IPS-11a (cell line): ENCODE measurements around the gene VASN.

Experiments used
- H3K4me3 ChIP-seq: one replicate; pipeline ENCODE4 v1.5.1; 2013; ENCODE audit warnings: low read depth, low read length, control low read depth

VASN gene

GRCh38 chr16:4370570-4371356 lies 885 bp upstream of the VASN start:
- no peak overlapping the region for H3K4me3 ChIP-seq

GRCh38 chr16:4372001-4372577 lies 441 bp downstream of the VASN start:
- peak overlapping the region; percentile 47 for H3K4me3 ChIP-seq

- peak overlapping the region; percentile 47 for H3K4me3 ChIP-seq
These were observed 1.1 kb downstream of the VASN start for GRCh38 chr16:4372578-4373355.

DNA sequence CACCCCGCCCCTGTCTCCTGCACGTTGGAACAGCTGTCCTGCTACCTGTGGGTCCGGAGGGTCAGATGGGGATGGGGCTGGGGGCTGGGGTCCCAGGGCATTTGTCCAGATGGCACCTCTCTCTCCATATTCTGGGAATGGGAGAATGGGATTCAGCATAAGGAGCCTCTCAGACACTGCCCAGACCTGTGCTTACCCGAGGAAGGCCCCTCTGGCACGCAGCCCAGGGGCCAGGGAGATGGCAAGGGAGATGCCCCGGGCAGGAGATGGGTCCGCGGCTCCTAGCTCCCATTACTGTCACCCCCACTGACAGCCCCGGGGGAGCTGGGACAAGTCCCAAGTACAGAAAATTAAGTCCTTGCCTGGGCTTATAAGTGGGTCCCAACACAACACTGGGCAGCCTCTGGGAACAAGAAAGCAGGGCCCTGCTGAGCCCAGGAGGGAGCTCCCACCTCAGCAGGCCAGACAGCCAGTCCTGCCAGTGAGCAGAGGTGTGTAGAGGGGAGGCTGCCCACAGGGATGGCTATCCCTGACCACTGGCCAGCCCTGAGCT lies 1.8 kb downstream of the VASN start:
- no peak overlapping the region for H3K4me3 ChIP-seq

DNA sequence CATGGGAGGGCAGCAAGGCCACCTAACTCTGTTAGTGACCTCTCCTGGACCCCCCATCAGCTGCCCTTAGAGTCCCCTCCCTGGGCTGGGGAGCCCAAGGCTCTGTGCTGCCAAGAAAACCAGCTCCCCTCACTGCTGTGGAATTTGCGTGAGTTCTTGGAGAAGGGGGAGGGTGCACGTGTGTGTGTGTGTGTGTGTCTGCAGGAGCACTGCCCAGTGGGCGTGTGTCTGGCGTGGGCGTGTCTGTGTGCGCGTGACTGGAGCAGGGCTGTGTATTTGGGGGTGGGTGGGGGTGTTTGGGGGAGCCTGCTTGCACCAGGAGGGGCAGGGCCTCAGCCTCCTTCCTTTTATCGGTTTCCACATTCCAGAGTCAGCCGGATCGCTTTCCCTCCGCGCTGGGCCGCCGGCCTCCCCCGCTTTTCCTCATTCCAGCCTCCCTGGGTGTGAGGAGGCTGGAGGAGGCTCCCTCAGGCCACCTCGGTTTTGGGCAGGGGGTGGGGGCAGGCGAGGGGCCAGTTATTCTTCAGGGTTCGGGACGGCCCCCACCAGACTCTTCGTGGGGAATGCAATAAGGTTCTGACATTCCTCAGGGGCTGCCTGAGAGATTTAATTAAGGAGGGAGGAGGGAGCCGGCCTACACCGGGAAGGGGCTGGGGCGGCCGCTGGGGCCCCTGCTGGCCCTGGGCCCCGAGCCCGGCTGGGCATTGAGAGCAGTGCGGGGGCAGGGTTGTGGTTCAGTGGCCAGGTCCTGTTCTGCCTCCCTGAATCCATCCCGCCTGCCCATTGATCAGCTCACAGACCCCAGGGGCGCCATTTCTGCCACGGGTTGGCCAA lies 2.5 kb downstream of the VASN start:
- H3K4me3 ChIP-seq, result no peak overlapping the region

DNA sequence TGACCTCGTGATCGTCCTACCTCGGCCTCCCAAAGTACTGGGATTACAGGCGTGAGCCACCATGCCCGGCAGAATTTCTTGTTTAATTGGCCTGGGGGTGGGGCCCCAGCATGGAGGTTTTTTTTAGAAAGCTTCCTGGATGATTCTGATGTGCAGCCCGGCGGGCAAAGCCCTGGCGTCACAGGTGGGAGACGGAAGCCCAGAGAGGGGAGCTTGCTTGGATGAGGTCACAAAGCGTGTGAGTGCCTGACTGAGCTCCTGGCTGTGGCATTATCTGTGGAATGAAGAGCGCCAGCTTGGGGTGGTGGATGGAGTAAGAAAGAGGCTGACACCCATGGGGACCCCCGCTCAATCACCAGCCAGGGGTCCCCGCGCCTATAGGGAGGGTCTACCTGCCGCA lies 4.1 kb downstream of the VASN start:
- no peak overlapping the region for H3K4me3 ChIP-seq

DNA sequence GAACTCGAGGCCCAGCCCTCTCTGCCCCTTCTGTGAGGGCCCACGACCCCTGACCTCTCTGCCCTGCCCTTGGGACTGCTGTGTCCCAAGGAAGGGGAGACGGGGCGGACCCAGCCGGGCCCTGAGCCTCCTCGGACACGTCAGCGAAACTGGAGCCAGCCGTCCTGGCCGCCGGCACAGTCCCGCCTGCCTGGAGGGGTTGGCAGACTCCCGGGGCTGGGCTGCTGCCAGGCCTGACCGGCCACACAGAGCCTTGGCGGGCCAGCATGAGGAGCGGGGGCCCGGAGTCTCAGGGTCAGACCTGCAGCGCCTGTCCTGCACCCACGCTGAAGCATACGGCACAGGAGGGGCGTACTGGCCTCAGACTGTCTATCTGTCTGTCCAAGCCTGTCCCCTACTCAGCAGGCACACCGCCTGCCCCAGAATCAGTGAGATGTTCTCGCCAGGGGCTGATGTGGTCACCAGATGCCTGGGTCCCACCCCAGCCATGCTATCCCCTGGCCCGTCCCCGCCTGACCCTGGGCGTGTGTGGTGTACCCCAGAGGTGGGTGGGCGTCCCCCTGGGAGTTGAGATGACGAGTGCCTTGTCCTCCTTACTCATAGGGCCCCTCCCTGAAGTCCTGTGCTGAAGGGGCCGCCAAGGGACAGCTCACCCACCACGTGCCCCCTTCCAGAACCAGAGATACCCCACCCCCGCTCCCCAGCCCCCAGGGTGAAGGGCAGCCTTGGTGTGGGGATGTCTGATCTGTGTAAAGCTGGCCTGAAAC lies 4.7 kb downstream of the VASN start:
- H3K4me3 ChIP-seq, result no peak overlapping the region

DNA sequence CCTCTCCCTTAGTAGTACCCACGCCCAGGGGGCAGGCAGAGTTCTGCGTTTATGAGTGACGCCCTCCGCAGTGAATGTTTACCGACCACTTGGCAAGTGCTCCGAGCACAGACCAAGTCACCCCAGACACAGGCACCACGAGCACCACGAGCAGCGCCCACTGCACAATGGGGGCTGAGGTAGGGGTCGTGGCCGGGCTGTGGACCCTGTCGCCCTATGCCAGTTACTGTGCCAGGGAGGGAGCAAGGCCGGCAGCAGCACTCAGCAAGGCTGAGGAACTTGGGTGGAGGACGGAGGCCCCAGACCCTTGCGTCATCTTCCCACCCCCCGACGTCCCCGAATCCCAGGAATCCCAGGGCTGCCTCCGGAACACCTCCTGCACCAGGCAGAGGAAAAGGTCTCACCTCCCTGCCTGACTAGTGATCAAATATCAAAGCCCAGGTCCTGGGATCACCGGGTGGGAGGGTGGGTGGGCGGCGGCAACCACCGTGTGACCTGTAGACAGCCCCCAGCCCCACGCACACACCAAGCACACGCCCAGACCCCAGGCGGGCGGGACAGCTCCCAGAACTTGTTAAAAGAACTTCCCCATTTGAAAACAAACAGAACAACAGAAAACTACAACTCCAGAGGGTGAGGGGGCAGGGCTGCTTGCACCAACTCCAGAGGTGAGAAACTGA lies 5.4 kb downstream of the VASN start:
- H3K4me3 ChIP-seq, result no peak overlapping the region

DNA sequence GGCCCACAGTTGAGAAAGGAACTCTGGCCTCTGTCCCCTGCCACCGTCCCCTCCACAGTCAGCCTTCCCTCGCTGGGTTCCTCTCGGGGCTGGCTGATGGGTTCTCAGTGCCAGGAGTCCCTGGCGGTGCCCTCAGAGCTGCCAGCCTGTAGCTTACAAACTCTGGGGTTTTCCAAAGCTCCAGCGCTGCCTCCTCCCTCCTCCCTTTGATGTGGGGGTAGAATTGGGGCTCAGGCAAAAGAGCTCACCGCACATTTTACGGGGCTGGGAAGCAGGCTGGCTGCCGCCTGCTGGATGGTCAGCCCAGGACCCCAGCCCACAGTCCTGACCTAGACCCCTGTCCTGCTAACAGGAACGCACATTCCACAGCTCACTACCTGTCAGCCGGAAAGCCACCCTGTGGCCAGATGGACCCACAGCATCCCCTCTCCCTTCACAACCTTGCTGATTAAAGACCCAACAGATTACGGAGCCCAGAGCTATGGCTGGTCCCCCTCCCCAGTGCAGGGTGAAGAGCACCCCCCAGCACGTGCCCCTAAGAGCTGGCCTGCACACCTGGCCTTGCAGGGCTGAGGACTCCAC lies 6.0 kb downstream of the VASN start:
- H3K4me3 ChIP-seq, result no peak overlapping the region

- no peak overlapping the region for H3K4me3 ChIP-seq
These were observed 6.6 kb downstream of the VASN start for GRCh38 chr16:4378161-4378666.

GRCh38 chr16:4378999-4379690 lies 7.5 kb downstream of the VASN start:
- no peak overlapping the region for H3K4me3 ChIP-seq

GRCh38 chr16:4380119-4381063 lies 8.7 kb downstream of the VASN start:
- no peak overlapping the region for H3K4me3 ChIP-seq

DNA sequence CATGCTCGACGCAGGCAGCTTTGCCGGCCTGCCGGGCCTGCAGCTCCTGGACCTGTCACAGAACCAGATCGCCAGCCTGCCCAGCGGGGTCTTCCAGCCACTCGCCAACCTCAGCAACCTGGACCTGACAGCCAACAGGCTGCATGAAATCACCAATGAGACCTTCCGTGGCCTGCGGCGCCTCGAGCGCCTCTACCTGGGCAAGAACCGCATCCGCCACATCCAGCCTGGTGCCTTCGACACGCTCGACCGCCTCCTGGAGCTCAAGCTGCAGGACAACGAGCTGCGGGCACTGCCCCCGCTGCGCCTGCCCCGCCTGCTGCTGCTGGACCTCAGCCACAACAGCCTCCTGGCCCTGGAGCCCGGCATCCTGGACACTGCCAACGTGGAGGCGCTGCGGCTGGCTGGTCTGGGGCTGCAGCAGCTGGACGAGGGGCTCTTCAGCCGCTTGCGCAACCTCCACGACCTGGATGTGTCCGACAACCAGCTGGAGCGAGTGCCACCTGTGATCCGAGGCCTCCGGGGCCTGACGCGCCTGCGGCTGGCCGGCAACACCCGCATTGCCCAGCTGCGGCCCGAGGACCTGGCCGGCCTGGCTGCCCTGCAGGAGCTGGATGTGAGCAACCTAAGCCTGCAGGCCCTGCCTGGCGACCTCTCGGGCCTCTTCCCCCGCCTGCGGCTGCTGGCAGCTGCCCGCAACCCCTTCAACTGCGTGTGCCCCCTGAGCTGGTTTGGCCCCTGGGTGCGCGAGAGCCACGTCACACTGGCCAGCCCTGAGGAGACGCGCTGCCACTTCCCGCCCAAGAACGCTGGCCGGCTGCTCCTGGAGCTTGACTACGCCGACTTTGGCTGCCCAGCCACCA lies 9.7 kb downstream of the VASN start:
- no peak overlapping the region for H3K4me3 ChIP-seq

DNA sequence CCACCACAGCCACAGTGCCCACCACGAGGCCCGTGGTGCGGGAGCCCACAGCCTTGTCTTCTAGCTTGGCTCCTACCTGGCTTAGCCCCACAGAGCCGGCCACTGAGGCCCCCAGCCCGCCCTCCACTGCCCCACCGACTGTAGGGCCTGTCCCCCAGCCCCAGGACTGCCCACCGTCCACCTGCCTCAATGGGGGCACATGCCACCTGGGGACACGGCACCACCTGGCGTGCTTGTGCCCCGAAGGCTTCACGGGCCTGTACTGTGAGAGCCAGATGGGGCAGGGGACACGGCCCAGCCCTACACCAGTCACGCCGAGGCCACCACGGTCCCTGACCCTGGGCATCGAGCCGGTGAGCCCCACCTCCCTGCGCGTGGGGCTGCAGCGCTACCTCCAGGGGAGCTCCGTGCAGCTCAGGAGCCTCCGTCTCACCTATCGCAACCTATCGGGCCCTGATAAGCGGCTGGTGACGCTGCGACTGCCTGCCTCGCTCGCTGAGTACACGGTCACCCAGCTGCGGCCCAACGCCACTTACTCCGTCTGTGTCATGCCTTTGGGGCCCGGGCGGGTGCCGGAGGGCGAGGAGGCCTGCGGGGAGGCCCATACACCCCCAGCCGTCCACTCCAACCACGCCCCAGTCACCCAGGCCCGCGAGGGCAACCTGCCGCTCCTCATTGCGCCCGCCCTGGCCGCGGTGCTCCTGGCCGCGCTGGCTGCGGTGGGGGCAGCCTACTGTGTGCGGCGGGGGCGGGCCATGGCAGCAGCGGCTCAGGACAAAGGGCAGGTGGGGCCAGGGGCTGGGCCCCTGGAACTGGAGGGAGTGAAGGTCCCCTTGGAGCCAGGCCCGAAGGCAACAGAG lies 10.5 kb downstream of the VASN start:
- H3K4me3 ChIP-seq, result no peak overlapping the region

GRCh38 chr16:4382795-4383357 lies 11.2 kb downstream of the VASN start:
- no peak overlapping the region for H3K4me3 ChIP-seq
